Body of pancreas (tissue), 4 donors: ENCODE results near the gene ZBTB20.

ENCODE experiments used
- POLR2A ChIP-seq, 3 donors: fragments of 450-650 bp; IDR thresholded peaks; one replicate each; pipeline ENCODE4 v1.6.1; 2016; ENCODE audit warnings: antibody characterized with exemption in 3 of 3, mild to moderate bottlenecking in 2 of 3
- TF ChIP-seq, protein P1 (sequence below), 7 experiments: fragments of 450-650 bp in 4 of 7; fragments of 200-600 bp in 3 of 7; sonication (generic) in 3 of 7; IDR thresholded peaks; one replicate each; pipeline ENCODE4 v1.5.1; 2016 to 2019; ENCODE audit warnings: antibody characterized with exemption in 7 of 7

DNA sequence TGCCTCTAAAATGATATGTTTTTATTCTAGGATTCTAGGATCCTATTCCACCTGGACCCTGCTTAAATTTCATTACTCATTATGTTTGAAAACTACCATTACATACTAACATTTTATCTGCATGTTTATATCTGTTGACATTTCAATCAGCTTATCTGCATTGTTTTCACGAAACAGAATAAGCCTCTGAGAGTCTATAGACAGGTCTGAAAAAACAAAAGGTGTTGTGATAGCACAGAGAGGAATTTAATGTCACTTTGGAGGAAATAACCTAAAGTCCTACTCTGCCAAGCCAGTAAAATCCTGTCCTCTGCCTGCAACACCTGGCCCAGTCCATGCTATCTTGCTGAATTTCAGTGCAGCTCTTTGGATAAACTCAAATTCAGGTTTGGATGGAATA lies 315.2 kb downstream of the ZBTB20 start:
- TF ChIP-seq, protein P1, sequence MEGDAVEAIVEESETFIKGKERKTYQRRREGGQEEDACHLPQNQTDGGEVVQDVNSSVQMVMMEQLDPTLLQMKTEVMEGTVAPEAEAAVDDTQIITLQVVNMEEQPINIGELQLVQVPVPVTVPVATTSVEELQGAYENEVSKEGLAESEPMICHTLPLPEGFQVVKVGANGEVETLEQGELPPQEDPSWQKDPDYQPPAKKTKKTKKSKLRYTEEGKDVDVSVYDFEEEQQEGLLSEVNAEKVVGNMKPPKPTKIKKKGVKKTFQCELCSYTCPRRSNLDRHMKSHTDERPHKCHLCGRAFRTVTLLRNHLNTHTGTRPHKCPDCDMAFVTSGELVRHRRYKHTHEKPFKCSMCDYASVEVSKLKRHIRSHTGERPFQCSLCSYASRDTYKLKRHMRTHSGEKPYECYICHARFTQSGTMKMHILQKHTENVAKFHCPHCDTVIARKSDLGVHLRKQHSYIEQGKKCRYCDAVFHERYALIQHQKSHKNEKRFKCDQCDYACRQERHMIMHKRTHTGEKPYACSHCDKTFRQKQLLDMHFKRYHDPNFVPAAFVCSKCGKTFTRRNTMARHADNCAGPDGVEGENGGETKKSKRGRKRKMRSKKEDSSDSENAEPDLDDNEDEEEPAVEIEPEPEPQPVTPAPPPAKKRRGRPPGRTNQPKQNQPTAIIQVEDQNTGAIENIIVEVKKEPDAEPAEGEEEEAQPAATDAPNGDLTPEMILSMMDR (IDR thresholded peaks at IDR 0.05): no peak
- TF ChIP-seq POLR2A (IDR thresholded peaks at IDR 0.05): no peak
